CD4-positive, alpha-beta T cell treated with Interleukin-1 beta for 1 hour (primary cell): Measurements from ENCODE around the gene BTBD17.
A peak's percentile ranks its signal among the peaks of the same experiment; 100 is the strongest.

ENCODE experiments used
- DNase-seq, 2 donors: peaks; one replicate each; pipeline ENCODE4 v3.0.0-alpha.2; 2020 to 2022

BTBD17 gene

DNA sequence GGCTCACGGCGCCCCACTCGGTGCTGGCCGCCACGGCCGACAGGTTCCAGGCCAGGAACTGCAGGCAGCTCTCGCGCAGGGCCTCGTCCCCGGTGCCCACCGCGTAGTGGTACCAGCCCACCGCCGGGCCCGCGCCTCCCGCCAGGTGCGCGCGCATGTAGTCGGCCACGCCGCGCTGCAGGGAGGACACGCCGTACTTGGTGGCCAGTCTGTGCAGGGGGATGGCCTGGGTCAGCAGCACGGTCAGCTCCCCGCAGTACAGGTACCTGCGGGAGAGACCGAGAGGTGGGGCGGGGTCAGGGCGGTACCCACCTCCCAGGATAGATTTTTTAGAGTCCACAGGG is 4.2 kb downstream of the BTBD17 start:
- DNase-seq, result no peak

DNA sequence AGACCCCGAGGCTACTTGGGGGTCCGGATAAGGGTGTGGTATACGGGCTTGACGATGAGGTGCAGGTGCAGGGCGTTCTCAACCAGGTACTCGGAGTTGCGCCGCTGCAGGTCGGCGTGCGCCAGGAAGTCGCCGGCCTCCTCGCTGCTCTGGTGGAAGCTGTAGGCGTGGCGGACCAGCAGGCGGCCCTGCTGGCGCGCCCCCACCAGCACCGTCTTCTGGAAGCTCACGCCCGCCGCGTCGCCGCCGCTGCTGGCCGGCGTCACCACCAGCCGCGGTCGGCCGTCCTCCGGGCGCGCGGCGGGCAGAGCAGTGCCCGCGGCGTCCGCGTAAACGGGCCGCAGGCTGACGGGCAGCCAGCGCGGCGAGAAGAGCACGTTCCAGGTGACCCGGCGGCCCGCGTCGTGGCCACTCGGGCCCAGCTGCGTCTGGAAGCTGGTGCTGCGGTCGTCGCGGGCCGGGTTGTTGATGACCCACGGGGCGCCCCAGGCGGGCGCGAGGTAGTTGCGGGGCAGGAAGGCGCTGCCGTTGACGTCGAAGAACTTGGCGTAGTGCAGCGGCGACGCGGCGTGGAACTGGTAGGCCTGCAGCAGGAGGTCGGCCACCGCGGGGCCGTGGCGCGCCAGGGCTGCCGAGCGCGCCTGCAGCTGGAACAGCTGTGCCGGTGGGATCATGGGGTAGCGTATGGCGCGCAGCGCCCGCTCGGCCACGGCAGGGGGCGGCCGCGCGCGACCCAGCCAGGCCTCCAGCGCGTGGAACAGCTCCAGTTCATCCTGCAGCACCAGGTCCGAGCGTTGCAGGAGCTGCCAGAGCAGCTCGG is 4.8 kb downstream of the BTBD17 start:
- DNase-seq, result peak in 1 of 2 donors; percentile 8

DNA sequence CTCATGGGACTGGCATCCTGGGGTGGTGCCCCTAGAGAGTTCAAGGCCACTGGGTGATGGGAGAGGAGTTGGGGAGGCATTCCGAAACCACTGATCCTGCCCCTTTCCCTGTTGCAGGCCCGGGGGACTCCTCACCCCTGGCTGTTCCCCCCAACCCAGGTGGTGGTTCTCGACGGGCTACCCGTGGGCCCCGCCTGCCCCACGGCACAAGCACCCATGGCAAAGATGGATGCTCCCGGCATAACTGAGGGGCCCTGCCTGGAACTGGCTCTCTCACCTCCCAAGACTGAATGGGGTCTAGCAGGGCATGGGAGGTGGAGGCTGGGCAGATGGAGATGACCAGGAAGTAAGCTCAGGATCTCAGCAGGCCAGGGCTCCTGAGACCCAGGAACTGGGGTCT is 6.6 kb downstream of the BTBD17 start:
- no peak for DNase-seq

DNA sequence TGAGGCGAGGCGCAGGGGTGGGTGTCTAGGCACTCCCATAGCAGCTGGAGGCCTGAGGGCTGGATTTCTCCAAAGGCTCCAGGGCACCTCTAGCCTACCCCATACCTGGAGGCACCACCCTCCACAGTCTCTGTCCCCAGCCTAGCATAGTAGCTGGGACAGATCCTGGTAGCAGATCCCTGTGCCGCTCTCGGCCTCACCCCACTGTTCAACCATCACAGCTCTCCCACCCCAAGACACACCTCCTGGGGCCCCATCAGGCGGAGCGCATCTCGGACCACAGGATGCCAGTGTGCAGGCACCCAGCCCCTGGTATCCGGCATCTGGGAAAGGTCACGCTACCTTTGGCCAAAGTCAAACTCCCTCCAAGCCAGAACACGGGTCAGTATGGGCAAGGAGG is 7.1 kb downstream of the BTBD17 start:
- DNase-seq, result no peak

DNA sequence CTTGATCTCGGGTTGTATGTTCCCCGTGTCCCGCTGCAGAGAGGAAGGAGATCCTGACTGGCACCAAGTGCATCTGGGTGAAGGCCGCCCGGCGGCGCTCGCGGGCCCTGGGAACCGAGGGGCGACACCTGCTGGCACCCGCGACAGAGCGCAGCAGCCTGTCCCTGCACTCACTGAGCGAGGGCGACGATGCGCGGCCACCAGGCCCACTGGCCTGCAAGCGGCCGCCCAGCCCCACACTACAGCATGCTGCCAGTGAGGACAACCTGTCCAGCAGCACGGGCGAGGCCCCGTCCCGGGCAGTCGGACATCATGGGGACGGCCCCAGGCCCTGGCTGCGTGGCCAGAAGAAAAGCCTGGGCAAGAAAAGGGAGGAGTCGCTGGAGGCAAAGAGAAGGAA is 7.5 kb downstream of the BTBD17 start:
- DNase-seq, result peak; percentile 34 to 53

DNA sequence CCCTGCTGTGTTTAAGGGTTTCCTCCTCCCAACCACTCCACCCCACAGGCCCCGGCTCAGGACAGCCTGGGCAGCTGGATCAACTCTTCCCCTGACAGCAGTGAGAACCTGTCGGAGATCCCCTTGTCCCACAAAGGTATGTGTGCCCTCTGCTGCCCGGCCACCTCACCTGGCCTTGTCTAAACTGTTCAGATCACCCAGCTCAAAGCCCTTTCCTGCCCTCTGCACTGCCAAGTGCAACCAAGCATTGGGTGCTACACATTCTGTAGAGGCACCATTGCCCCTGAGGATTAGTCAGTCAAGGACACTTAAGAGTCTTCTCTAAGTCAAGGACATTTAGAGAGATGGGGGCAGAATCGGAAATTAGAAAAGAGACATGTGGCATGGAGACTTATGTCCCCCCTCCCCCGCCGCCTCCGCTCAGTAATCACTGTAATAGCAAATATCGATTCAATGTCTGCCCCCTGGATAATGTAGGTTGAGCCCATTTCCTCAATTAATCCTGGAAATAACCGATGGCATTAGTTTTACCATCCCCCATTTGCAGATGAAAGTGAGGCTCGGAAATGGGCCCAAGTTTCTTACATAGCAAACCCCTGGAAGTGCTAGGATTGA is 8.1 kb downstream of the BTBD17 start:
- no peak for DNase-seq

DNA sequence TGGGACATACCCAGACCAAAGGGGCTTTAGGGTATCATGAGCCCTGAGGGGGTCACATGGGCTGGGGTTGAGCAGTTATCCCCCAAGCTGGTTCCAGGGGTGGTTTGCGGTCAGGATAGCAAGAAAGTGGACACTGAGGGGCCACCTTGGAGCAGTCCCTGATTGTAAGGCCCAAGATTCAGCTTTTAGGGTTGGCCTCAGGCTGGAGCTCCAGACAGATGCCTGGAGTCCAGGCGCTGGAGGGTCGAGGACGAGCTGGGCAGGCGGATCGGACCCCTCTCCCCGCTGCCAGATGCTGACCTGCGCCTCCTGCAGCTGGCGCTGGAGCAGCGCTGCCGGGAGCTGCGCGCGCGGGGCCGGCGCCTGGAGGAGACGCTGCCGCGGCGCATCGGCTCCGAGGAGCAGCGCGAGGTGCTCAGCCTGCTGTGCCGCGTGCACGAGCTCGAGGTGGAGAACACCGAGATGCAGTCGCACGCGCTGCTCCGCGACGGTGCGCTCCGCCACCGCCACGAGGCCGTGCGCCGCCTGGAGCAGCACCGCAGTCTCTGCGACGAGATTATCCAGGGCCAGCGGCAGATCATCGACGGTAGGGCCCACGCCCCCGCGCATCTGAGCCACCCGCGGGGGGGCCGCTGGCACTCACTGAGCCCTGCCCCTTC is 10.0 kb downstream of the BTBD17 start:
- DNase-seq, result no peak

DNA sequence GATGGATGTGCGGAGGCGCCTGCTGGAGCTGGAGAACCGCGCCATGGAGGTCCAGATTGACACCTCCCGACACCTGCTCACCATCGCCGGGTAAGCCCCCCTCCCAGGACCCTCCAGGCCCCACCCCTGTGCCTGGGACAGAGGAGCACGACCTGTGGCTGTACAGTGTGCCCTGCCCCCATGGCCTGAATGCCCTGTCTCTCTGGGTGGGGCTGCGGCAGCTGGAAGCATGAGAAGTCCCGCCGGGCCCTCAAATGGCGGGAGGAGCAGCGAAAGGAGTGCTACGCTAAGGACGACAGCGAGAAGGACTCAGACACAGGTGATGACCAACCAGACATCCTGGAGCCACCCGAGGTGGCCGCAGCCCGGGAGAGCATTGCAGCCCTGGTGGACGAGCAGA is 11.2 kb downstream of the BTBD17 start:
- DNase-seq, result no peak

DNA sequence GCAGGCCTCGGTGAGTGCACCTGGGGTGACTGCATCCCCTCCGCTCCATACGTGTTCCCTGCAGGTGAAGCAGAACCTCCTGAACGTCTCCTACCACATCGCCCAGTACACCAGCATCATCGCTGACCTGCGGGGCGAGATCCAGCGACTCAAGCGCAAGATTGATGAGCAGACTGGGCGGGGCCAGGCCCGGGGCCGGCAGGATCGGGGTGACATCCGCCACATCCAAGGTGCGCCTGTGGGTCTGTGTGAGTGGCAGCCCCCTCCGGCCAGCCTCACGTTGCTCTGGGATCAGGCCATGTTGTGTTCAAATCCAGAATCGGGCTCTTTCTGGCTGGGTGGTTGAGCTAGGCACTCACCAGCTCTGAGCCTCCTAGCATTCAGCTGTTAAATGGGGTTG is 12.5 kb downstream of the BTBD17 start:
- no peak for DNase-seq

DNA sequence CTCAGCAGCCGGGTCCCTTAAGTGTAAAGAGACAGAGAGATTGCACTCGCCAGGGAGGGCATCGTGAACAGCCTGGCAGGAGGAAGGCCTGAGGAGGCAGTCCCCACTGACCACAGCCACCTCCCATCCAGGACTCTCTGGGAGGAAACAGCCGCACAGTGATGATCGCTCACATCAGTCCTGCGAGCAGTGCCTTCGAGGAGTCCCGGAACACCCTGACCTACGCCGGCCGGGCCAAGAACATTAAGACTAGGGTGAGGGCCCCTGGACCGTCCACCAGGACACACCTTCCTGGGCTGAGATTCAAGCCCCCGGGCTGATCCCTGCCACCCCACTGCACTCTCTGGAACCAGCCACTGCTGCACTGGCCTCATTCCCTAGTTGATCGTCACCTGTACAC is 14.0 kb downstream of the BTBD17 start:
- no peak for DNase-seq

DNA sequence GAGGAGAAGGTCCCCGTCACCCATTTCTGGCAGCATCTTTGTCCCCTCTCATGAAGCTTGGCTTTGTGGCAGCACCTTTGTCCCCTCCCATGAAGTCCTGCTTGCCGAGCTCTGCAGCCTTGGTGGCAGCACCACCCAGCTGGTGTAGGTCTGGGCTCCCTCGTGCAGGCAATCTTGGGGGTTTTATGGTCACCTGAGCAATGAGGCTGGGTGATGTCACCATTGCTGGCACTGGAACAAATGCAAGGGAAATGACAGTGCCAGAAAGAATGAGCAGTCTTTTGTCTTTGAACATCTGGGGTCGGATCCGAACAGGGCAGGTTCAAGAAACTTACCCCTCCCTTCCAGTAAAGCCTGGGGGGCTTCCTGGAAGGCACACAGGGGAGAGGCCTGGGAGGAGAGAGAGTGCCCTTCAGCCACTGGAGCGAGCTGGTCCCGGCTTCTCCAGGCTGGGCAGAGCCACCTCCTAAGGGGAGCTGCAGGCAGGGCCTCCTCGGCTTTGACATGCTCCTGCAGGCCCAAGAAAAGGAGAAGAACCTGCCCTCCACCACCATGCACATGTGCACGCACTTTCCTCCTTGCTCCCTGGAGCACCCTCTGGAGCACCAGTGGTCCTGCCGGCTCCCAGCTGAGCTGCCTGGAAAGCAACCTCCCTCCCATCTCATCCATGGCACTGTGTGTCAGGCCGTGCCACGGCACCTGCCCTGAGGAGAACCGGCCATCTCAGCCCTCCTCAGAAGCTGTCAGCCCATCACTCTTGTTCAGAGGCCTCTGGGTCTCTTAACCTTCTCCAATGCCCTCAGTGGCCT is 16.0 kb downstream of the BTBD17 start:
- DNase-seq, result no peak

DNA sequence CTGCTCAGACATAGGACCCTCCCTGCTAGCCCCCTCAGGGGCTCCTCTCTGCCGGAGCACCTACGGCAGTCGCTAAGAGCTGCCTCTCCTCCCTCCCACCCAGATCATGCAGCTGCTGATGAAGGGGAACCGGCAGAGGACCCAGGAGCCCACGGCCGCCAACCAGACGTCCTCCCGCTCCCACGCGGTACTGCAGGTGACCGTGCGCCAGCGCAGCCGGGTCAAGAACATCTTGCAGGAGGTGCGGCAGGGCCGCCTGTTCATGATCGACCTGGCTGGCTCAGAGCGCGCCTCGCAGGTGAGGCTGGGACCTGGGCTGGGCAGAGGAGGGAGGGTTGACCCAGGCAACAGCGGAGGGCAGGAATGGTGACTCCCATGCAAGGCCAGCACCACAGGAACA is 17.0 kb downstream of the BTBD17 start:
- no peak for DNase-seq

DNA sequence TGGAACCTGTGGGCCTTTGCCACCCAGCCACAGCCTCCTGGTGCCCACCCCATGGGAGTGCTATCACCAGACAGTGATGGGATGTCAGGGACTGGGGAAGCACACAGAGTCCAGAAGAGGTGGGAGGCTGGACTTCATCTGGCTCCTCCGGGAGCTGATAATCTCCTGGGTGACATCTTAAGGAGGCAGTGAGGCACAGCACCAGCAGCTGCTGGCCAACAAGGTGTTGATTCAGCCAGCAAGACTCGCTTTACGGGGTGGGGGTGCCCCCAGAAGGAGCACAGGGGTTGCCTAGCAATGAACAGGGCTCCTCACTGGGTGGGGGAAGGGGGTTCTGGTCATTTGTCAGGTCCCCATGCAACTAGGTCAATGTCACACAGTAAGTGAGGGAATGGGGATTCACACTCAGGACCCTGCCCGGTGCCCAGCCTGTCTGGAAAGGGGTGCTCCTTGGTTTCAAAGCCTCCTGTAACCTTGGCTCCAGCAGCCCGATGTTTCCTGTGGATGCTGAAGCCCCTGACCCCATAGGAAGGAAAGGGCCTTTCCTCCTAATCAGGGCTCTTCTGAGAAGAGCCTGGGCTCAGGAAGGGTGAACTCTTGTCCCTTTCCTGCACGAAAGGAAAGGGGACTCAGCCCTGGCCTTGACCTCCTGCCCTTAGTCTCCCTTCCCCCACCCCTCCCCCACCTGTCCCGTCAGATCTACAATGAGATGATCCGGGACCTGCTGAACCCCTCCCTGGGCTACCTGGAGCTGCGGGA is 18.0 kb downstream of the BTBD17 start:
- no peak for DNase-seq

DNA sequence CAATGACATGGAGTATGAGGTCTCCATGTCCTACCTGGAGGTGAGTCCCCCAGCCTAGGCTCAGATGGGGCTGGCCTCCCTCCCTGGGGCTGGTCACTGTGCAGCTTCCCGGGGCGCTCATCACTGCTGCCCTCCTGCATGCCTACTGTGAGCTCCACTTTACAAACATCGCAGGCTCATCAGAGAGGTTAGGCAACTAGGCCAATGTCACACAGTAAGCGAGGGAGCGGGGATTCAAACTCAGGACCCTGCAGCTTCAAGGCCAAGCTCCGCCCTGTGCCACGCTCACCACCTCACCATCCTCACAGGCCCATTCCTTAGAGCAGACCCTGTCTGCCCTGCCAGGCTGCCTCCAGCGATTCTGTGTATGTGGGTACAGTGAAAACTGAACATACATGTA is 18.5 kb downstream of the BTBD17 start:
- no peak for DNase-seq

DNA sequence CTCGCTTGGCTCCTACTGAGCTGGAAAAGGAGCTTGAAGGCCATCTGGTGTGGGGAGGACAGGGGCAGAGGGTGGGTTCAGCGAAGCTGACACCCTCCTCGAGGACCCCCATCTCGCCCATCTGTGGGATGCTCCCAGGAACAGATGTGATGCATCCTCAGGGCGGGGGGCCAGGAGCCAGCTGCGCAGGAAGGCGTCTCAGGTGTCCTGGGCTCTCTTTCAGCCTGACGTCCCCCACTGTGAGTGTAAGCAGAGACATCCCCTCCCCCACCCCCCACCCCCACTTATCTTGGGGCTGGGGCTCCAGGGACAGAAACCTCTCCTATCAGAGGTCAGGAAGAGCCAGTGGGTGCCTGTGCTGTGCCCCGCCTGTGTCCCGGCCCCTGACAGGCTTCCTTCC is 19.4 kb downstream of the BTBD17 start:
- DNase-seq, result no peak

DNA sequence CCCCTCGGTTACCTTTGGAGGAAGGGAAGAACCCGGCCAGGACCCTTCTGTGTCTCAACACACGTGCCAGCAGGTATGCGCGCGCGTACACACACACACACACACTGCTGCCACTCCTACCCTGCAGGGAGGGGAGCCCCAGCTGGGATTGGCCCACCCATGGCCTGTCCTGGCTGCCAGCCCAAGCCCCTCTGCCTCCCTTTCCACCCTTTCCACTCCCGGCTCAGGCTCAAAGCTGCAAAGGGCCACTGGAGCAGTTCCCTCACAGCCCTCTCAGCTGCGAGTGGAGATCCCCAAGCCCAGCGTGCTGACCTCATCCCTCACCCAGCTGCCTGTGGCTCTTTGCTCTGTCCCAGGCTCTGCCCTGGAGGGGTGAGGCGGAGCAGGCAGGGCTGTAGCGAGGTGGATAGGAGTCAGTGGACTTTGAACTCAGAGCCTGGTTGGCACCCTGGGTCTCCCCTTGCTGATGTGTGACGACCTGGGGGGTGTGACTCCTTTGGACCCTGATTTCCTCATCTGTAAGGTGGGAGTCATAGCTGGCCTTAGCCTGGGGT is 21.1 kb downstream of the BTBD17 start:
- DNase-seq, result no peak

DNA sequence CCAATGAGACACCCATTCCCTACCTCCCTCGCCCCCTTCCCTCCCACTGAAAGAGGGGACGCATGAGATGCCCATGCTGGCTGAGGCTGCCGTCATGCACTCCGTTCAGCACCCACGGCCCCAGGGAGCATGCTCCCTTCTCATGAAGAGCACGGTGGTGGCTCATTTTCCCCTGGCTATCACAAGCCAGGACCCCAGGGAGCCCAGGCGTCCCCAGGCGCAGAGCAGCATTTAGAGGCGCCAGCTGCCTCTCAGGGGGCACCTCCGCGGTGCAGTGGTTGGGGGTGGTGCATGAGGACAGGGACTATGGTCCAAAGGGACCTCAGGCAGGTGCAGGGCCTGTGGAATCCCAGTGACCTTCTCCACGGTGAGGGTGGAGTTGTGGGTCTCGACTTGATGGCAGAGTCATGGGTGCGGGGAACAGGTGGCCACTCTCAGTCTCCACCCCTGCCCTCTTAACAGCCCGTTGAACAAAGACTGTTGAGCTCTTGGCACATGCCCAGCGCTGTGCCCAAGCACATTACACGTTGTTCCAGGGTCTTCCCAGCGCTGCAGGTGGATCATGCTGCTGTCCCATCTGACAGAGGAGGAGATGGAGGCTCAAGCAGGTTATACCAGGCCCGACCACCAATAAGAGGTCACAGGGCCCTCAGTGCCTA is 22.0 kb downstream of the BTBD17 start:
- DNase-seq, result no peak

DNA sequence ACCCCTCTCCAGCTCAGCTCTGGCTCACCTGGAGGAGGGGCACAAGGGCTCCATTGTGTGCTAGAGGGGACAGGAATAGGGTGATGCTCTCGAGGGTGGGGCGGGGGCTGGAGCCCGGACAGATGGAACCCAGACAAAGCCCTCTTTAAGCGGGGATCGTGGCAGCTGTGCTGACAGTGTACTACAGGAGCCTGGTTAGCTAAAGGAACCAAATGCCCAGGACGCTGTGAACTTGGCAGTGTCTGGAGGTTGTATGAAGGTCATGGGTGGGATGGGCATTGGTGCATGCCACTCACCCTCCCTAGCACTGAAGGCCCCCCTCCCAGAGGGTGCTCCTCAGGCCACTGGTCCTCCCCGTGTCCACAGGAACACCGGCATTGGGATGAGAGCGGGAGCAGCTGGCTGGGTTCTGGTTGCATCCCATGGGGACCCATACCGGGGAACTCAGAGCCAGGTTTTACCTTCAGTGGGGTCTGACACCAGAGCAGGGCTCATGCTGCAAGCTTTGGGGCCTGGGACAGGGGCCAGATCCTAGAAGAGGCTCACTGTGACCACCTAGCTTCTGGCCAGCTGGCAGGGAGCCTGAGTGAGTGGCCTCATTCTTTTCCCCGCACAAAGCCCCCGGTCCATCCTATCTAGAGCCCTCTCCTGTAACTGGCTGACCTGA is 23.7 kb downstream of the BTBD17 start:
- no peak for DNase-seq

DNA sequence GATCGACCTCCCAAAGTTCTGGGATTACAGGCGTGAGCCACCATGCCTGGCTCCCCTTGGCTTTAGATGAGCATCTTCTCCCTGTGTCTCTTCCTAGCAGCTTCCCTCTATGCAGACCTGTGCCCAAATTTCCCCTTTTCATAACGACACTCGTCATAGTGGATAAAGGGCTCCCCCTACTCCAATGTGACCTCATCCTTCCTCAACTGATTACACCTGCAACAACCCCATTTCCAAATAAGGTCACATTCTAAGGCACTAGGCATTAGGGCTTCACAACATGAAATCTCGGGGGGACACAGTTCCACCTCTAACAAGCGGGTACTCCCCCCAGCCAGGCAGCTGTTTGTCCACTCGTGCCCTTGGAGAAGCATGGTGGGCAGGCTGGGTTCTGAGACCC is 25.4 kb downstream of the BTBD17 start:
- no peak for DNase-seq

DNA sequence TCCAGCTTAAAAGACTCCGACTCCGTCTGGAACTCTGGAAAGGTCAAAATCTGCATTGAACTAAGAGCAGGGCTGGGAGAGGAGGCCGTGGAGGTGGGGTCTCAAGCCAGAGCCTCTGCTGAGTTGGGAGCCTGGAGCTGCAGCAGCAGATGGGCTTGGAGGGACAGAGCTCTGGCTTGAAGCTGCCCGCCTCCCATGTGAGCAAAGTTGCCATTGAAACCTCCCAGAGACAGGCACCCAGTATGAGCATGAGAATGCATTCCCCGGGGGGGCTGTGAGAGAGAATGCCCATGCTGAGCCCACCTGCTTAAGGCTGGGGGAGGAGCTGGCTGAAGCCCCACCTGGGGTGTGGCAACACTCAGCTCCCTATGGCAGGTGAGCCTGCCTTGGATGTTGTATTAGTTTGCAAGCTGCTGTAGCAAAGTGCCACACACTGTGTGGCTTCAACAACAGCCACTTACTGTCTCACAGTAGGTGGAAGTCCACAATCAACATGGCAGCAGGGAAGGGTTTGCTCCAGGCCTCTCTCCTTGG is 26.1 kb downstream of the BTBD17 start:
- DNase-seq, result no peak
